AG10803 (cell line): ENCODE measurements around the gene KAT2A.
"Not testable (repeated sequence)": the region's sequence is repeated elsewhere in the genome, so short reads cannot be mapped to it uniquely, and the experiment has no call there.

Source experiments
- DNase-seq: peaks from one replicate; pipeline ENCODE4 v3.0.0; 2010; ENCODE audit warnings: low read depth
- H3K4me3 ChIP-seq: 2 replicates; pipeline ENCODE4 v1.5.1; 2011; ENCODE audit warnings: mild to moderate bottlenecking, low read length, control low read depth
- CTCF ChIP-seq: conservative IDR thresholded peaks from 2 replicates; pipeline ENCODE4 v1.5.1; 2011; ENCODE audit warnings: mild to moderate bottlenecking, low read length, control low read depth, inconsistent platforms

The KAT2A gene

GRCh38 chr17:42163113-42163512 lies 41.9 kb upstream of the KAT2A start:
- no peak for DNase-seq
- H3K4me3 ChIP-seq, result no peak overlapping the region
- TF ChIP-seq CTCF, result 0 out of 2 replicates have a peak, but pooled peaks have one; percentile 17

DNA sequence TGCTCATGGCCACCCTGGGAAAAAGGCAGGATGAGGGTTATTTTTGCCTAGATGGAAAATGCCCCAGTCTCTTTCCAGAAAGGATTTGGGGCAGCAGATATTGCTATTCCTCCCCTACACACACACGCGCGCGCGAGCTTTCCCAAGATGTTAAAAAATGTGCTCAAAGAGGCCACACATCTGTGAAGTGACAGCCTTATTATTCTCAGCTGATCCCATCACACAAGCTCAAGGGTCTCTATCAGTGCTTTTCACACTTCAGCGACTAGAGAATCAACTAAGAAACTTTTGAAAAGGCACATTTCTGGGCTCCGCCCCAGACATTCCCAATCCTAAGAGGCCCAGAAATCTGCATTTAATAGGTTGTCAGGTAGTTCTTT lies 39.4 kb upstream of the KAT2A start:
- no peak overlapping the region for H3K4me3 ChIP-seq
- TF ChIP-seq CTCF, result no peak
- no peak for DNase-seq

DNA sequence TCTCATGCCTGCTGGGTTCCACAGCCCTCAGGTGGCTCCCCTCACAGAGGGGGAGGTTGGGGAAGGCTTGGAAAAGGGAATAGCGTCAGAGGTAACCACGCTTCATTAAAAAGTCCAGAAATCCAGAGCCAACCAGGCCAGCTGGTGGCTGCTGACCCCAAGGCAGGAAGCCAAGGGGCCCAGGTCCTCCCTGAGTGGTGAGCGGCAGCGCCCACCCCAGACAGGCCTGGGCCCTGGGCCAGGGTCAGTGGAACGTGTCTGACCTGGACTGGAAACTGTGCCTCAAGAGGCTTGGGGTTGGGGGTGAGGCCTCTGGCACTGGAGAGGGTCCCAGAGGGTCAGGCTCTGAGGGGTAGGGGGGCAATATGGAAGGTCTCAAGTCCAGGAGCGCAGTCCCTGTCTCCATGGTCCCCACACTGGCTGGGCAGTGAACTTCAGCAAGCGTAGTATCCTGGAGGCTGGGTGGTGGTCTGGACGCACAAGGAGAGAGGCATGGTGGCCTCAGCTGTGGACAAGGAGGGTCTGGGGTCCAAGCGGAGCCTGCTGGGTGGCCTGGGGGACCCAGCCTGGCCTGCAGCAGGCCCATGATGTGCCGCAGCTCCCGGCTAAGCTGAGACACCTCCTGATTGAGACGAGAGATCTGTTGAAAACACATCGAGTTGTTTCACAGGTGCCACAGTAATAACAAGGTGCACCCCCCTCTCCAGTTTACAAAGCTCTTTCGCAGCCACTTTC lies 38.8 kb upstream of the KAT2A start:
- no peak for DNase-seq
- TF ChIP-seq CTCF, result no peak
- no peak overlapping the region for H3K4me3 ChIP-seq

DNA sequence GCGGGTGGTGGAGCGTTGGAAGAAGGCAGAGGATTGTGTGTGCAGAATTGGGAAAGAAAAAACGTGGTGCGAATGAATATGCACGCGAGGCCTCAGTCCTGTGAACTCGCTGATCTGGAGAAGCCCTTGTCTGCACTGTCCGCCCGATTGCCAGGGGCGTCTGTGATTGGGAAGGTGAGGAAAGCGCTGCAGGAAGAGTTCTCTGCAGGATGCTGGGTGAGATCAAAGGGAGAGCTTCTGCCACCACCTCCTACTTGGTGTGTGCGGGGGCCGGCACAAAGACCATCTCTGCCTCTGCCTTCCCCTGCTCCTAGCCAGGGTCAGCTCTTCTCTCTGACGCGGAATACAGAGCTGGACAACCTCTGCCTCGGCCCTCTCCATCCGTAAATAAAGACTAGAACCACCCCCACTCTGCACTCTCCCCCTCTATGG lies 34.5 kb upstream of the KAT2A start:
- TF ChIP-seq CTCF, result no peak
- peak overlapping the region; percentile 58 for H3K4me3 ChIP-seq

DNA sequence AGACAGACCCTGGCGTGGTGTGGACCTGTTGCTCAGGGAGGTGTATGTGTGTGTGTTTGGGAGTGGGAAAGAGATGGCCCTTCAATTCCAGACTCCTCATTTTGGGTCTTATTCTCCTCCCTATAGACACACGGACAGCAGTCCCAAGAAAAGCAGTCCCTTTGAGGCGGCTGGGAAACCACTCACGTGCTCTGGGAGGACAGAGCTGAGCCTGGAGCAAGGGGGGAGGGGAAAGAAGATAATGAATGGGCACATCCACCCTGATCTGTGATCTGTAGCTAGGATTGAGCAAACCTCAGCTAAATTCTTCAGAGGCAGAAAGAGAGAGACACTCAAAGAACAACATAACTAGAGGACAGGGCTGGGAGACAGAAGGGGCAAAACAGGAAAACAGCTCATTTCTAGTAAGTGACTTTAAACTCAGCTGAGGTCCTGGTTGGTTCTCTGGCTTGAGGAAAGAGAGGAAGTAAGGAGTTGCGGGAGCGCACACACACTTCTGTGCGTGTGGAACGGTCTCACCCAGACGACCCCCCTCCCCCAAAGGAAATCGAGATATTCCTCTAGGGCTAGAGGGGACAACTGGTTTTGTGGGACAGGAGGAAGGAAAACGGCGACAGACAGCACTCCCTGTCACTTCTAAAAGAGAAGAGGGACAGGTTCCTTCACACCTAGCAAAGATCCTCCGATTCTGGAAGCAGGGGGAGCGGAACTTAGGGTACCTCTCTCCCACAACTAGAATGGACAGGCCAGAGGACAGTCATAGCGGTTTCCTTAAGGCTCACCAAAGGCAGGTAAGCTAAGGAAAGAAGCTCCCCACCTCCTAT lies 33.0 kb upstream of the KAT2A start:
- peak; percentile 43 for DNase-seq
- H3K4me3 ChIP-seq, result peak overlapping the region; percentile 99
- no peak for TF ChIP-seq CTCF

More for the DNA sequence above, 34.5 kb upstream of the KAT2A start:
- DNase-seq, result no peak

DNA sequence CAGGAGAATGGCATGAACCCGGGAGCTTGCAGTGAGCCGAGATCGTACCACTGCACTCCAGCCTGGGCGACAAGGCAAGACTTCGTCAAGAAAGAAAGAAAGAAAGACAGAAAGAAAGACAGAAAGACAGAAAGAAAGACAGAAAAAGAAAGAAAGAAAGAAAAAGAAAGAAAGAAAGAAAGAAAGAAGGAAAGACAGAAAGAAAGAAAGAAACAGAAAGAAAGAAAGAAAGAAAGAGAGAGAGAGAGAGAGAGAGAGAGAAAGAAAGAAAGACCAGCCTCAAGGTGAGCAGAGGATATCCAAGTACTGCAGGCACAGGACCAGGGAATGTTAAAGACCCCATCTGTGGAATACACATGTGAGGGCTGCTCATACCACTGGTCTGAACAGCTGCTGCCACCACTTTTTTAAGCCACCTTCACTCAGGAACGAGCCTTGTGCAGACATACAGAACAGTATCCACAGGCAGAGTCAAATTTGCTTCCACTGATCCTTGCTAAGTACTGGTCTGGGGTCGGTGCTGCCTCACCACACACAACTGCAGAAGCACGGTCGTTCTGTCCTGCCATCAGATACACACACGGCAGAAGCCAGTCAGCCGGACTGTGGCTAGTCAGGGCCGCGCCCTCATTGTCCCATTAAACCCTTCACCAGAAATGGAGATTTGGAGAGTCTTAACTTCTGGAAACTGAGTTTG lies 25.9 kb upstream of the KAT2A start:
- H3K4me3 ChIP-seq, result no peak overlapping the region
- no peak for TF ChIP-seq CTCF

DNA sequence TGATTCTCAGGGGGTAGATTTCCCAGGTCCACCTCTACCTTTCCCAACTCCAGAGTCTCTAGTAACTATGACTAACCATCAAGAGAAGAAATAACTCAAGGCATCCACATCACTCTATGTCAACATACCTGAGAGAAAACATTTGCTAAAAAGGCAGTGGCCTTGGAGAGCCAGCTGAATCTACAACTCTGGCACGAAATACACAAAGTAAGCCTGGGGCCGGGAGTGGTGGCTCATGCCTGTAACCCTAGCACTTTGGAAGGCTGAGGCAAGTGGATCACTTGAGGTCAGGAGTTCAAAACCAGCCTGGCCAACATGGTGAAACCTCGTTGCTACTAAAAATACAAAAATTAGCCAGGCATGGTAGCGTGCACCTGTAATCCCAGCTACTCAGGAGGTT lies 22.0 kb upstream of the KAT2A start:
- DNase-seq, result not testable (repeated sequence)

More for the DNA sequence above, 25.9 kb upstream of the KAT2A start:
- no peak for DNase-seq

More for the DNA sequence above, 22.0 kb upstream of the KAT2A start:
- H3K4me3 ChIP-seq, result not testable (repeated sequence)
